ENCODE results near the gene STAU1.
"Not testable (repeated sequence)": the region's sequence is repeated elsewhere in the genome, so short reads cannot be mapped to it uniquely, and the experiment has no call there.

STAU1 gene

DNA sequence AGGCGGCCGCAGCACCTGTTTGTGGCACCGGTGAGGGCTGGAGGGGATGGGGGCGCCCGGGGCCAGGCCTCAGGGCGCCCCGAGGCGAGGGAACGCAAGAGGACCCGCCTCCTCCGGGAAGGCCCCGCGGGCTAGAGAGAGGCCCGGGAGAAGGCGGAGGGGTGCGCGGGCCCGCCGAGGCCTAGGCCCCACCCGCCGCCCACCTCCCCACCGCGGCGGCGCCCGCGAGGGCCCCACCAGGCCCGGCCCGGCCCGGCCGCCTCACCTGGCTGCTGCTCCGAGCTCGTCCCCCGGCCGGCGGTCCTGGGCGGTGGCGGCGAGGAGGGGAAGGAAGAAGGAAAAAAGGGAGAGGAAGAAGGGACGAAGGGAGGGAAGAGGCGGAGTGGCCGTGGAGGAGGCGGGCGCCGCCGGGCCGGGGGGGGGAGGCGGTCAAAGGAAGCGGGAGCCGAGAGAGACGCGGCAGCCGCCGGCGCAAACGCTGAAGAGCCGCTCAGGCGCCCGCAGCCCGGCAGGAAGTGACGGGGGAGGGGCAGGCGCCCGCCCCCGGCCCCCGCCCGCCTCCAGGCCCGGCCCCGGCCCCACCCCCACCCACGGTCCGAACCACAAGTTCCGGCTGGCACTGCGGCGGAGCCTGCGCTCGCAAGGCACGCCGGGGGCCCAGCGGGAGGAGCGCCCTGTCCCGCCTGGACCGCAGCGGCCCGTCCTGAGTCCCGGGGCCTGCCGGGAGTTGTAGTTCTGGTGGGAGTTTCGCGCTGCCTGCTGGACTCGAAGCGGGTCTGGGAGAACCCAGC, at the start of gene STAU1:
TSS of gene STAU1 (minus strand) at position 484 of the 791 bp plus-strand sequence. CDS start 22,133 bp downstream, outside the sequence.
- DNase-seq (ENCODE audit: low read depth), result peak; percentile 98

GRCh38 chr20:49237531-49237930, 49.4 kb upstream of the STAU1 start:
- no peak for DNase-seq (ENCODE audit: low read depth)

GRCh38 chr20:49236301-49236700, 48.2 kb upstream of the STAU1 start:
- no peak for DNase-seq (ENCODE audit: low read depth)

- no peak for DNase-seq (ENCODE audit: low read depth)
These were observed 46.7 kb upstream of the STAU1 start for GRCh38 chr20:49234831-49235230.

- DNase-seq (ENCODE audit: low read depth), result no peak
These were observed 45.1 kb upstream of the STAU1 start for GRCh38 chr20:49233226-49233625.

- DNase-seq (ENCODE audit: low read depth), result no peak
These were observed 43.3 kb upstream of the STAU1 start for GRCh38 chr20:49231471-49231870.

DNA sequence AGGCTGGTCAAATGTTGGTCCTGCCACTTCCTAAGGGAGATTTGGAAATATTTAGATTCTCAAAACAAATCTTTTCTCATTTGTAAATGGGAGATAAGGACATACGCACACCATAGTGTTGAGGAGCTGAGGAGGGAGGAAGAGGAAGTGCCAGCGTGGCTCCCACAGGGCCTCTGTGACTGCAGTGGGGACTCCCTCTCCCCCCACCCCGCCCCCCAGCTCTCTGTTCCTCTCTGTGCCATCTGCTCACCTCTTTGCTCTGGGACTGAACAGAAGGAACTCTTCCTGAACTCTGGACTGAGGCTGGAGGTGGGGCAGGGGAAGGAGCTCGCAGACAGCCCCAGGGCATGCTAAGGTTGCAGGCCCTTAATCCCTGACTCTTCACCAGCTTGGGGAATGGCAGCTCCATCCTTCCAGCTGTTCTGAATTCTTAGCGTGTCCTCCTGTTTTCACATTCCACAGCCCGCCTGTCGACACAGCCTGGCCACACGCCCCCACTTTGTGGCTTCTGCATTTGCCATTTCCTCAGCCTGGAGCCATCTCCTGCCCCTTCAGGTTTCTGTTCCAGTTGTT, 42.5 kb upstream of the STAU1 start:
- peak; percentile 25 for DNase-seq (ENCODE audit: low read depth)

DNA sequence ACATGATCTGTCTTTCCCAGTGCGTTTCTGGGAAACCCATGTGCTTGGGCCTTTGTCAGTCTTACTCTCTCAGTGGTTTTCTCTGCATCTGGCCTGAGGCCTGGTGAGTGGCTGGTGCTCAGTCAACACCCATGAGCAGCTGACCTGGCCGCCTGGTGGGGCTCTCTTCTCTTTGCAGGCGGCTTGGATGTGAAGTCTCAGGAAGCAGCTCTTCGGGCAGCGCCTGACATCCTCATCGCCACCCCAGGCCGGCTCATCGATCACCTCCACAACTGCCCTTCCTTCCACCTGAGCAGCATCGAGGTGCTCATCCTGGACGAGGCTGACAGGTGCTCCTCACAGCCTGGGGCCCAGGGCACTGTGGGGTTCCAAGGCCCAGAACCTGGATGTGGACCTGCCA, 41.9 kb upstream of the STAU1 start:
- DNase-seq (ENCODE audit: low read depth), result no peak

- DNase-seq (ENCODE audit: low read depth), result no peak
These were observed 41.2 kb upstream of the STAU1 start for GRCh38 chr20:49229381-49229780.

GRCh38 chr20:49228676-49229075, 40.5 kb upstream of the STAU1 start:
- DNase-seq (ENCODE audit: low read depth), result no peak

DNA sequence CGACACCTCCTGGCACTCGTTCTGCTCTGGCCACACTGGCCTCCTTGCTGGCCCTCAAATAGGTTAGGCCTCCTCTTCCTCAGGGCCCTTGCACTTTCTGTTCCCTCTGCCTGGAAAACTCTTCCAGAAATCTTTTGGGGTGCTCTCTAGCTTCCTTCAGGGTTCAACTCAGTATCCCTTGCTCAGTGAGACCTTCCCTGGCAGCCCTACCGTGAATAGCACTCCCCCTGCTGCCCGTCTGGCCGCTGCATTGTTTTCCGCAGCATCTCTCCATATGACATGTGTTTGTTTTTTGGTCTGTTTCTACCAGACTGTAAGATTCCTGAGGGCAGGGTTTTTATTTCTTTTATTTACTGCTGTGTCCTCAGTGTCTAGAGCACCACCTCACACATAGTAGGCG, 37.8 kb upstream of the STAU1 start:
- DNase-seq (ENCODE audit: low read depth), result no peak

DNA sequence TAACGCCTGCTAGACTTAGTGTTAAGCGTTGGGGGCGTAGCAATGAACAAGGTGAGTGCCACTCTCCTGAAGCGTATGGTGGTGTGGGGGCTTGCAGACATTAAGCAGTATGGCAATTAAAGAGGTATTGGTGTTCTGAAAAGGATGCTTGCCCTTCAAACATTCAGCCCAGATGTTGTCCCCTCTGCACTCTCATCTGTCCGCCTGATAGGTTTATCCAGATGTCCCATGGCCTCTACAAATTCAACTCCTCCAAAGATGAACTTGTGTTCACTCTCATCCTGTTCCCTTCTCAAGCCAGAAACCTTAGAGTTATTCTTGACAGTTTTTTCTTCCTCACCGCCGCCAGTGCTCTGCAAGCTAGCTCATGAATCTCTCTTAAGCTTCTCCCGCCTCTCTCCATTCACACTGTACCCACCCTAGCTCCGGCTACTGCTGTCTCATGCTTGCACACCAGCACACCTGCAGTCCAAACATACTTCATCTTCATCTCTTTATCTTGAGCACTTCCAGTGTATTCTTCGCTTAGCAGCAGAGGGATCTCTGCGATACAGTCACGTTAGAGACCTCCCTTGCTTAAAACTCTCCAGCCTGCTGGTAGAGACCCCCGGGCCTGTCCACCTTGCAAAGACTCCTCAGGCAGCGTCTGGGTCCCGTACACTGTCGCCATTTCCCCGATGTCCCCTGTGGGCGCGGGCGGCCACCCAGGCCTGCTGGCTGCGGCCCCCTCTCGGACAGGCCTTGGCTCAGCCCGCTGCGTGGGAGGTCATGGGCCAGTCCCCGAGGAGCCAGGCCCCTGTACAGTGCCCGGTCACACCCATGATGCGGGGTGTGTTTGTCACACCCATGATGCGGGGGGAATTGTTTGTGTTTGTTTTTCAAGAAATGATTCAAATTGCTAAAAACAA, 32.0 kb upstream of the STAU1 start:
- DNase-seq (ENCODE audit: low read depth), result peak; percentile 12

DNA sequence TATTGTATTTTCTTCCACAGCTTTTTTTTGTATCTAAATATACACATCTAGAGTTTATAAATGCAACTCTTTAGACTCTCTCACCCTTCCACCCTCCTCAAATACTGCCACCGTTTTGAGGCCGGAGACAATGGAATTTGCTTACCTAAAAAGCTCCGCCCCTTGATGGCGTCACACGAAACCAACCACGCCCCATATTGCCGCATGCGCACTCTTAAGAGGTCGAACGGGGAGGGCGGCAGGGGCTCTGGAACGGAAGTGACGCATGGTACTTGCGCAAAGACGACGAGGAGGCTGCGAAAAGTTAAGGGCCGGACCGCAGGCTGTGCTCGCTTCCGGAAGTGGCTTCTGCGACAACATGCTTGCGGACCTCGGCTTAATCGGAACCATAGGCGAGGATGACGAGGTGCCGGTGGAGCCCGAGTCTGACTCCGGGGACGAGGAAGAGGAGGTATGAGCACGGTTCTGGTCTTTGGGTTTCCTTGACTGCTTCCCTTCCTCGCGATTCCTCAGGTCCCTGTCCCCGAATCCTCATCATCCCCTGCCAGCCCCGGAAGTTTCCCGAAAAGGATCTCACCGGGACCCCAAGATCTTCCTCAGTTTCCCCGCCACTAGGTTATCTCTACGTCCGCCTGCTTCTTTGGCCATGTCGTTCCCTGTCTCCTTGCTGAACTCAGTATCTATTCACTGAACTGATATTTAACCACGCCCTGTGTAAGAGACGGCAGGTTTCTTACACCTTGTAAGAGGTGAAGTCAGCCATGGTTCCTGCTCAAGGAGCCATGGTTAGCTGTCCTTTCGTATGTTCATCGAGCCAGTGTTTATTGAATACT, 31.2 kb upstream of the STAU1 start, which contains the start of gene DDX27:
TSS of gene DDX27 (plus strand) at position 326 of the 833 bp plus-strand sequence. CDS start at position 359, 33 bp downstream.
- DNase-seq (ENCODE audit: low read depth), result peak; percentile 100

GRCh38 chr20:49218739-49219090, 30.6 kb upstream of the STAU1 start:
- not testable (repeated sequence) for DNase-seq (ENCODE audit: low read depth)

GRCh38 chr20:49216991-49217578, 29.0 kb upstream of the STAU1 start:
- peak; percentile 95 for DNase-seq (ENCODE audit: low read depth)

- DNase-seq (ENCODE audit: low read depth), result no peak
These were observed 27.1 kb upstream of the STAU1 start for GRCh38 chr20:49215232-49215631.

DNA sequence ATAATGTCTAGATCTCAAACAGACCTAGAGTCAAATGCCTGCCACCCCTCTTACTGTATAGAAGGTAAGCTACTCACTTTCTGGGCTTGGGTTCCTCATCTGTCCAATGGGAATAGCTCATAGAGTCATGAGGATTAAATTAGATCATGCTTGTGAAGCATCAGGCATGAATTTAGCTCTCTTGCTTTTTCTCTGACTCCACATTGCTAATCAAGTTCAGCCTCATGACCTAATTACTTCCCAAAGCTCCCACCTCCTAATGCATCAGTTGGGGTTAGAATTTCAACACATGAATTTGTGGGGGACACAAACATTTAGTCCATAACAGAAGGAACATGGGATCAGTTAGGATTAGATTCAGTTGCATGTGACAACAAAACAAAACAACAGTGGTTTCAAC, 26.4 kb upstream of the STAU1 start:
- DNase-seq (ENCODE audit: low read depth), result no peak

DNA sequence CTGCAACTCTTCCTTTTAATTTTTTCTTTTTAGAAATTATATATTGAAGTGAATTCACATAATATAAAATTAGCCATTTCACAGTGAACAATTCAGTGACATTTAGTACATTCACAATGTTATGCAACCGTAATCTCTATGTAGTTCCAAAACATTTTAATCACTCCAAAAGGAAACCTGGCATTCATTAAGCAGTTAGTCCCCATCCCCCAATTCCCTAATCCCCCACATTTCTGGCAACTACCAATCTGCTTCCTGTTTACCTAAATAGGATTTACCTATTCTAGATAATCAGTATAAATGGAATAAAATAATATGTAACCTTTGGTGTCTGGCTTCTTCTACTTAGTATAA, 22.6 kb upstream of the STAU1 start:
- DNase-seq (ENCODE audit: low read depth), result no peak

- DNase-seq (ENCODE audit: low read depth), result peak; percentile 48
These were observed 22.1 kb upstream of the STAU1 start for GRCh38 chr20:49210101-49210756.

- DNase-seq (ENCODE audit: low read depth), result peak; percentile 23
These were observed 18.9 kb upstream of the STAU1 start for GRCh38 chr20:49207076-49207475.

DNA sequence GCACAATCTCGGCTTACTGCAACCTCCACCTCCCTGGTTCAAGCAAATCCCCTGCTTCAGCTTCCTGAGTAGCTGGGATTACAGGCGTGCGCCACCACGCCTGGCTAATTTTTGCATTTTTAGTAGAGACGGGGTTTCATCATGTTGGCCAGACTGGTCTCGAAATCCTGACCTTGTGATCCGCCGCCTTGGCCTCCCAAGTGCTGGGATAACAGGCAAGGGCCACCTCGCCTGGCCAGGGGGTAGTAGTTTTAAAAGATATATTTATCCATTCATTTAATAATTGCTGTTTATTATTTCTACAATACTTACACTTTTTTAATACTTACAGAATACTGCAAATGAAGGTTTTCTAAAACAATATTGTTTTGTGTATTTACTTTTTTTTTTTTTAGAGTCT, 15.6 kb upstream of the STAU1 start:
- no peak for DNase-seq (ENCODE audit: low read depth)
